ENCODE measurements around the gene CUX1.
A peak's percentile ranks its signal among the peaks of the same experiment; 100 is the strongest.

CUX1 gene

GRCh38 chr7:101905203-101905865 is 87.9 kb downstream of the CUX1 start:
- Histone ChIP-seq H3K4me3 (ENCODE audit: low read length) (no peak overlapping the region), H3K27me3 (replicated peaks; ENCODE audit: control insufficient read depth, insufficient read depth, low read length) (no peaks in the 10 kb centered on the region), H3K9ac (ENCODE audit: low read length) (no peak overlapping the region), H3K4me1 (ENCODE audit: control insufficient read depth, insufficient read depth, low read length) (peaks cover 9% of the 10 kb centered on the region), H3K9me3 (ENCODE audit: control insufficient read depth, low read length) (no peaks in the 10 kb centered on the region), H3K36me3 (ENCODE audit: control insufficient read depth, insufficient read depth, low read length, severe bottlenecking) (no peaks in the 10 kb centered on the region)
- DNase-seq (ENCODE audit: low read depth): no peak

GRCh38 chr7:101906291-101907240 is 89.1 kb downstream of the CUX1 start:
- H3K9me3 ChIP-seq (ENCODE audit: control insufficient read depth, low read length): no peaks in the 10 kb centered on the region

GRCh38 chr7:101910991-101911799 is 93.8 kb downstream of the CUX1 start:
- H3K36me3 ChIP-seq (ENCODE audit: control insufficient read depth, insufficient read depth, low read length, severe bottlenecking): peaks cover under 1% of the 10 kb centered on the region
- no peak overlapping the region for H3K9ac ChIP-seq (ENCODE audit: low read length)
- no peaks in the 10 kb centered on the region for H3K27me3 ChIP-seq (replicated peaks; ENCODE audit: control insufficient read depth, insufficient read depth, low read length)
- H3K4me3 ChIP-seq (ENCODE audit: low read length): no peak overlapping the region
- no peak for DNase-seq (ENCODE audit: low read depth)
- H3K4me1 ChIP-seq (ENCODE audit: control insufficient read depth, insufficient read depth, low read length): peaks cover 18% of the 10 kb centered on the region
- H3K9me3 ChIP-seq (ENCODE audit: control insufficient read depth, low read length): no peaks in the 10 kb centered on the region

More at GRCh38 chr7:101906291-101907240, 89.1 kb downstream of the CUX1 start:
- Histone ChIP-seq H3K4me3 (ENCODE audit: low read length) (no peak overlapping the region), H3K9ac (ENCODE audit: low read length) (no peak overlapping the region), H3K4me1 (ENCODE audit: control insufficient read depth, insufficient read depth, low read length) (peaks cover 8% of the 10 kb centered on the region), H3K27me3 (replicated peaks; ENCODE audit: control insufficient read depth, insufficient read depth, low read length) (no peaks in the 10 kb centered on the region), H3K36me3 (ENCODE audit: control insufficient read depth, insufficient read depth, low read length, severe bottlenecking) (no peaks in the 10 kb centered on the region)
- no peak for DNase-seq (ENCODE audit: low read depth)

- no peaks in the 10 kb centered on the region for H3K27me3 ChIP-seq (replicated peaks; ENCODE audit: control insufficient read depth, insufficient read depth, low read length)
- peaks cover 4% of the 10 kb centered on the region for H3K36me3 ChIP-seq (ENCODE audit: control insufficient read depth, insufficient read depth, low read length, severe bottlenecking)
- peaks cover 18% of the 10 kb centered on the region for H3K4me1 ChIP-seq (ENCODE audit: control insufficient read depth, insufficient read depth, low read length)
- no peak overlapping the region for H3K9ac ChIP-seq (ENCODE audit: low read length)
- DNase-seq (ENCODE audit: low read depth): peak; percentile 57
- H3K9me3 ChIP-seq (ENCODE audit: control insufficient read depth, low read length): no peaks in the 10 kb centered on the region
- no peak overlapping the region for H3K4me3 ChIP-seq (ENCODE audit: low read length)
Measured at GRCh38 chr7:101911800-101912715, 94.6 kb downstream of the CUX1 start.

GRCh38 chr7:101912716-101913110 is 95.3 kb downstream of the CUX1 start:
- no peak overlapping the region for H3K4me3 ChIP-seq (ENCODE audit: low read length)
- H3K4me1 ChIP-seq (ENCODE audit: control insufficient read depth, insufficient read depth, low read length): peaks cover 21% of the 10 kb centered on the region
- H3K9me3 ChIP-seq (ENCODE audit: control insufficient read depth, low read length): no peaks in the 10 kb centered on the region
- no peaks in the 10 kb centered on the region for H3K27me3 ChIP-seq (replicated peaks; ENCODE audit: control insufficient read depth, insufficient read depth, low read length)
- no peak overlapping the region for H3K9ac ChIP-seq (ENCODE audit: low read length)
- no peak for DNase-seq (ENCODE audit: low read depth)
- peaks cover 6% of the 10 kb centered on the region for H3K36me3 ChIP-seq (ENCODE audit: control insufficient read depth, insufficient read depth, low read length, severe bottlenecking)

GRCh38 chr7:101913247-101913721 is 95.9 kb downstream of the CUX1 start:
- Histone ChIP-seq H3K9me3 (ENCODE audit: control insufficient read depth, low read length) (no peaks in the 10 kb centered on the region), H3K4me3 (ENCODE audit: low read length) (peak overlapping the region; percentile 50), H3K4me1 (ENCODE audit: control insufficient read depth, insufficient read depth, low read length) (peaks cover 21% of the 10 kb centered on the region), H3K36me3 (ENCODE audit: control insufficient read depth, insufficient read depth, low read length, severe bottlenecking) (peaks cover 12% of the 10 kb centered on the region), H3K27me3 (replicated peaks; ENCODE audit: control insufficient read depth, insufficient read depth, low read length) (no peaks in the 10 kb centered on the region), H3K9ac (ENCODE audit: low read length) (no peak overlapping the region)
- DNase-seq (ENCODE audit: low read depth): no peak

- Histone ChIP-seq H3K9ac (ENCODE audit: low read length) (peak overlapping the region; percentile 26), H3K36me3 (ENCODE audit: control insufficient read depth, insufficient read depth, low read length, severe bottlenecking) (peaks cover 13% of the 10 kb centered on the region), H3K27me3 (replicated peaks; ENCODE audit: control insufficient read depth, insufficient read depth, low read length) (no peaks in the 10 kb centered on the region), H3K4me3 (ENCODE audit: low read length) (peak overlapping the region; percentile 50), H3K4me1 (ENCODE audit: control insufficient read depth, insufficient read depth, low read length) (peaks cover 21% of the 10 kb centered on the region), H3K9me3 (ENCODE audit: control insufficient read depth, low read length) (no peaks in the 10 kb centered on the region)
- no peak for DNase-seq (ENCODE audit: low read depth)
Measured at GRCh38 chr7:101913851-101914250, 96.4 kb downstream of the CUX1 start.

- Histone ChIP-seq H3K4me3 (ENCODE audit: low read length) (no peak overlapping the region), H3K9ac (ENCODE audit: low read length) (no peak overlapping the region), H3K9me3 (ENCODE audit: control insufficient read depth, low read length) (no peaks in the 10 kb centered on the region), H3K36me3 (ENCODE audit: control insufficient read depth, insufficient read depth, low read length, severe bottlenecking) (peaks cover 17% of the 10 kb centered on the region), H3K27me3 (replicated peaks; ENCODE audit: control insufficient read depth, insufficient read depth, low read length) (no peaks in the 10 kb centered on the region), H3K4me1 (ENCODE audit: control insufficient read depth, insufficient read depth, low read length) (peaks cover 21% of the 10 kb centered on the region)
- DNase-seq (ENCODE audit: low read depth): no peak
Measured at GRCh38 chr7:101915000-101915399, 97.6 kb downstream of the CUX1 start.

- DNase-seq (ENCODE audit: low read depth): no peak
- H3K4me1 ChIP-seq (ENCODE audit: control insufficient read depth, insufficient read depth, low read length): peaks cover 21% of the 10 kb centered on the region
- no peaks in the 10 kb centered on the region for H3K27me3 ChIP-seq (replicated peaks; ENCODE audit: control insufficient read depth, insufficient read depth, low read length)
- no peaks in the 10 kb centered on the region for H3K9me3 ChIP-seq (ENCODE audit: control insufficient read depth, low read length)
- H3K9ac ChIP-seq (ENCODE audit: low read length): no peak overlapping the region
- H3K4me3 ChIP-seq (ENCODE audit: low read length): no peak overlapping the region
- peaks cover 17% of the 10 kb centered on the region for H3K36me3 ChIP-seq (ENCODE audit: control insufficient read depth, insufficient read depth, low read length, severe bottlenecking)
Measured at GRCh38 chr7:101916041-101916800, 98.8 kb downstream of the CUX1 start.

- DNase-seq (ENCODE audit: low read depth): no peak
- Histone ChIP-seq H3K9ac (ENCODE audit: low read length) (no peak overlapping the region), H3K4me1 (ENCODE audit: control insufficient read depth, insufficient read depth, low read length) (peaks cover 18% of the 10 kb centered on the region), H3K27me3 (replicated peaks; ENCODE audit: control insufficient read depth, insufficient read depth, low read length) (no peaks in the 10 kb centered on the region), H3K36me3 (ENCODE audit: control insufficient read depth, insufficient read depth, low read length, severe bottlenecking) (peaks cover 17% of the 10 kb centered on the region), H3K9me3 (ENCODE audit: control insufficient read depth, low read length) (no peaks in the 10 kb centered on the region), H3K4me3 (ENCODE audit: low read length) (no peak overlapping the region)
Measured at GRCh38 chr7:101916876-101917275, 99.5 kb downstream of the CUX1 start.
